Prostate gland (tissue), 2 donors: ENCODE data around the gene CNN3. TPM values are rescaled to one million over a fixed set of nuclear protein-coding genes. Genes with fewer than 3 reads are reported as not detected.

Source experiments
- DNase-seq: peaks from one replicate; pipeline ENCODE4 v3.0.0-alpha.2; 2019; ENCODE audit warnings: low spot score
- H3K27ac ChIP-seq, 2 donors: fragments of 200-600 bp; sonication (generic); 2 replicates each; pipeline ENCODE4 v1.5.1; 2017 to 2019
- H3K27me3 ChIP-seq: fragments of 200-600 bp; sonication (generic); replicated peaks from 2 replicates; pipeline ENCODE4 v1.5.1; 2019; ENCODE audit not compliant: insufficient read depth
- H3K36me3 ChIP-seq, 2 donors: fragments of 200-600 bp; sonication (generic); 1 replicate in 1 of 2; 2 replicates in 1 of 2; pipeline versions ENCODE4 v1.5.1 to v1.8.1; 2017 to 2019
- H3K4me1 ChIP-seq: fragments of 200-600 bp; sonication (generic); replicated peaks from 2 replicates; pipeline ENCODE4 v1.5.1; 2019
- H3K4me3 ChIP-seq, 2 donors: fragments of 200-600 bp; sonication (generic); 2 replicates each; pipeline ENCODE4 v1.5.1; 2017 to 2019
- H3K9me3 ChIP-seq: fragments of 200-600 bp; sonication (generic); 2 replicates; pipeline ENCODE4 v1.5.1; 2017
- CTCF ChIP-seq, 4 experiments: fragments of 200-600 bp in 2 of 4; fragments of 450-650 bp in 2 of 4; sonication (generic) in 2 of 4; IDR thresholded peaks; 1 replicate in 3 of 4; 2 replicates in 1 of 4; pipeline ENCODE4 v1.5.1; 2016 to 2019; ENCODE audit warnings: antibody characterized with exemption in 4 of 4, mild to moderate bottlenecking in 2 of 4, moderate library complexity in 2 of 4
- POLR2A ChIP-seq: fragments of 450-650 bp; IDR thresholded peaks from one replicate; pipeline ENCODE4 v1.6.1; 2016; ENCODE audit warnings: antibody characterized with exemption, mild to moderate bottlenecking
- POLR2AphosphoS5 ChIP-seq: sonication (generic); formaldehyde crosslinking; IDR thresholded peaks from one replicate; pipeline ENCODE4 v1.6.1; 2017; ENCODE audit warnings: antibody characterized with exemption
- WGBS: methylation state at CpG from one replicate; pipeline ENCODE4 v1.1.5; 2018; 5-methylcytosine and 5-hydroxymethylcytosine counted together
- intact Hi-C: fragments of 100-400 bp; cut with DNase I; formaldehyde crosslinking; loops from one replicate; pipeline ENCODE4 v1.14.2; 2022
- total RNA-seq, 2 donors: library from RNA; depleted of rRNA; stranded (reverse); fragments of >200 nt; gene quantifications; one replicate each; pipeline ENCODE4 v1.1.0, GENCODE V29; 2016

CNN3 gene
- total RNA-seq, 2 donors from 2014 or later = 136 to 180 TPM

GRCh38 chr1:94927405-94928175 lies 680 bp upstream of the CNN3 start:
- no peaks in the 10 kb centered on the region for H3K36me3 ChIP-seq
- WGBS = 14% methylated on average over 26 of the region's 40 CpGs
- no peaks in the 10 kb centered on the region for H3K27me3 ChIP-seq
- intact Hi-C loops = loop anchor here (5.0 kb wide), 2 partner anchors 45 to 95 kb away; no protein-coding TSS in a partner anchor
- peak overlapping the region; percentile 97 to 98 for H3K27ac ChIP-seq
- DNase-seq = peak; percentile 25
- no peaks in the 10 kb centered on the region for H3K9me3 ChIP-seq
- TF ChIP-seq CTCF (IDR thresholded peaks at IDR 0.05) = no peak
- H3K4me3 ChIP-seq = peak overlapping the region; percentile 66 to 85
- peaks cover 15% of the 10 kb centered on the region for H3K4me1 ChIP-seq

GRCh38 chr1:94926126-94926914 lies 590 bp downstream of the CNN3 start:
- H3K27me3 ChIP-seq = no peaks in the 10 kb centered on the region
- peak; percentile 52 for DNase-seq
- intact Hi-C loops = loop anchor here (5.0 kb wide), 2 partner anchors 46 to 96 kb away; no protein-coding TSS in a partner anchor
- H3K4me1 ChIP-seq = peaks cover 17% of the 10 kb centered on the region
- H3K36me3 ChIP-seq = no peaks in the 10 kb centered on the region
- WGBS = under 1% methylated on average over 53 of the region's 78 CpGs
- H3K4me3 ChIP-seq = peak overlapping the region; percentile 66 to 85
- TF ChIP-seq CTCF (IDR thresholded peaks at IDR 0.05) (peak in 3 of 4 experiments; percentile 34 to 59 (median 48)), POLR2A (no peak)
- peak overlapping the region; percentile 97 to 98 for H3K27ac ChIP-seq
- no peaks in the 10 kb centered on the region for H3K9me3 ChIP-seq

DNA sequence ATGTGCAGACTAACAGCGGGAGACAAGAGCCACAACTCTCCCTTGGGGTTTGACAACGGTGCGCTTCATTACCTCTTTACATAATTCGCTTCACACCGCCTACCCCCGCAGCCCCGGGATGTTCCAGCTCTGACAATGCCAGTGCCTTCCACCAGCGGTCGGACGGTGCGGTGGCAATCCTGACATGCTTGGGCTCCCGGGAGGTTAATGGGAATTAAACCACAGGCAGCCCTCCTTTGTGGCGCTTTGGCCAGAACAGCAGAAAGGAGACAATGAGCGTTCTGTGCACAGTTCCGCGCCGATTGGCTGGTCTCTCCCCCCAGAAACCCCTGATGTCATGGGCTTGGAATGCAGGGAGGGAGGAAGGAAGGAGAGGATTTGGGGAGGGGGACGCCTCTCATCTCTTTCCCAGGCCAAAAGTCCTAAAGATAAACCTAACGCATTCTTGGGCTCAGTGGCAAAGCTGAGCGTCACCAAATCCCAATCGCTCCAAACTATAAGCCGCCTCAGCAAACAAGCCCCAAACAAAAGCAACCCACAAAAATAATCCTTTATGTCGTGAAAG lies 1.3 kb downstream of the CNN3 start:
- Histone ChIP-seq H3K27ac (peak overlapping the region; percentile 97 to 98), H3K36me3 (no peaks in the 10 kb centered on the region), H3K27me3 (no peaks in the 10 kb centered on the region), H3K9me3 (no peaks in the 10 kb centered on the region), H3K4me3 (peak overlapping the region; percentile 66 to 85), H3K4me1 (peaks cover 17% of the 10 kb centered on the region)
- intact Hi-C loops = loop anchor here (1.0 to 5.0 kb wide), 4 partner anchors 47 to 97 kb away; no protein-coding TSS in a partner anchor
- TF ChIP-seq POLR2A (peak; percentile 72), POLR2AphosphoS5 (peak; percentile 72), CTCF (IDR thresholded peaks at IDR 0.05) (peak in 1 of 4 experiments; percentile 2)
- DNase-seq = peak; percentile 74
- 2% methylated on average over 23 of the region's 23 CpGs for WGBS

DNA sequence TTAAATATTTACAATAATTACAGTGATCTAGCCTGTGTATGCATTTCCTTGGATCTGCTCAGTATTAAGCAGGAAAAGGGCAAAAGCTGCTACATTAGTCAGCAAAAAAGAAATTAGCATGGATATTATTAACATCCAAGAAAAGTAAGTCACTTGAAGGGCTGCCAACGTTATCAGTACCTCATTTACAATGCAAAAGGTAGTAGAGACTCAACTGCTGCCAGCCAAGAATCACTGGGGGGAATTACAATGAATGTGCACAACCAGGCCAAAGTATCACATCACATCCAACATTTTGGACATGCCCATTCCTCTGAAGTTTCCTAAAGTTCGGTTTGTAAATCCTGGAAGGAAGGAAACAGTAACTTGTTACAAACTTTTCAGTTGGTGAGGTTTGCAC lies 1.9 kb downstream of the CNN3 start:
- H3K27ac ChIP-seq = peak overlapping the region; percentile 97 to 98
- intact Hi-C loops = loop anchor here (1.0 to 5.0 kb wide), 4 partner anchors 47 to 97 kb away; no protein-coding TSS in a partner anchor
- H3K27me3 ChIP-seq = no peaks in the 10 kb centered on the region
- no peak for DNase-seq
- peaks cover 17% of the 10 kb centered on the region for H3K4me1 ChIP-seq
- 8% methylated on average over 2 of the region's 2 CpGs for WGBS
- H3K9me3 ChIP-seq = no peaks in the 10 kb centered on the region
- TF ChIP-seq POLR2A (no peak), CTCF (IDR thresholded peaks at IDR 0.05) (no peak), POLR2AphosphoS5 (no peak)
- H3K36me3 ChIP-seq = no peaks in the 10 kb centered on the region
- H3K4me3 ChIP-seq = peak overlapping the region; percentile 66 to 85
